Neutrophil (primary cell): ENCODE measurements around the gene EPB42.
A peak's percentile ranks its signal among the peaks of the same experiment; 100 is the strongest.

Experiments used
- H3K27ac ChIP-seq: fragments of 200-600 bp; sonication (generic); 2 replicates; pipeline ENCODE4 v1.5.1; 2016; ENCODE audit warnings: mild to moderate bottlenecking, moderate library complexity
- H3K27me3 ChIP-seq: fragments of 200-600 bp; sonication (generic); 2 replicates; pipeline ENCODE4 v1.6.0; 2016; ENCODE audit warnings: mild to moderate bottlenecking
- H3K36me3 ChIP-seq: fragments of 200-600 bp; sonication (generic); 2 replicates; pipeline ENCODE4 v1.5.1; 2017
- H3K4me1 ChIP-seq, 2 experiments: fragments of 200-600 bp in 1 of 2; sonication (generic) in 1 of 2; 1 replicate in 1 of 2; 2 replicates in 1 of 2; pipeline versions ENCODE4 v1.5.1 to v1.6.1; 2013 to 2016; ENCODE audit warnings: low read depth in 1 of 2, low read length in 1 of 2, mild to moderate bottlenecking in 1 of 2, moderate library complexity in 1 of 2; ENCODE audit not compliant: control insufficient read depth in 1 of 2, insufficient read depth in 1 of 2
- H3K4me3 ChIP-seq, 2 experiments: fragments of 200-600 bp in 1 of 2; sonication (generic) in 1 of 2; 1 replicate in 1 of 2; 2 replicates in 1 of 2; pipeline ENCODE4 v1.5.1; 2013 to 2016; ENCODE audit warnings: low read depth in 1 of 2, low read length in 1 of 2, mild to moderate bottlenecking in 1 of 2, moderate library complexity in 1 of 2
- H3K9me3 ChIP-seq: fragments of 200-600 bp; sonication (generic); 2 replicates; pipeline ENCODE4 v1.5.1; 2016
- TF ChIP-seq, protein P1 (sequence below): fragments of 200-600 bp; sonication (generic); IDR thresholded peaks from 2 replicates; pipeline ENCODE4 v1.5.1; 2016; ENCODE audit warnings: antibody characterized with exemption

EPB42 gene

DNA sequence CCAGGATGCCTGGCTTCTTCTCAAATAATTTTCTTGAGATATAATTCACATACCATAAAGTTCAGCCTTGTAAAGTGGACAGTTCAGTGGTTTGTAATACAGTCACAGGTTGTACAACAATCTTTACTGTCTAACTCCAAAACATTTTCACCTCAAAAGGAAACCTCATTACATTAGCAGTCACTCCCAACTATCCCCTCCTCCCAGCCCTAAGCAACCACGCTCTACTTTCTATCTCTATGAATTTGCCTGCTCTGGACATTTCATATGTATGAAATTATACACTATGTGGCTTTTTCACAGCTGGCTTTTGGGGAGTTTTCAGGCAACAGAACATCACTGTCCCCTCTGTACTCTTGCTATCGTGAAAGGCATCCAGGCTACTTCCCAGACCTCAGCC is 28.4 kb upstream of the EPB42 start:
- no peaks in the 10 kb centered on the region for H3K9me3 ChIP-seq
- H3K27ac ChIP-seq = peak overlapping the region; percentile 79
- TF ChIP-seq, protein P1, sequence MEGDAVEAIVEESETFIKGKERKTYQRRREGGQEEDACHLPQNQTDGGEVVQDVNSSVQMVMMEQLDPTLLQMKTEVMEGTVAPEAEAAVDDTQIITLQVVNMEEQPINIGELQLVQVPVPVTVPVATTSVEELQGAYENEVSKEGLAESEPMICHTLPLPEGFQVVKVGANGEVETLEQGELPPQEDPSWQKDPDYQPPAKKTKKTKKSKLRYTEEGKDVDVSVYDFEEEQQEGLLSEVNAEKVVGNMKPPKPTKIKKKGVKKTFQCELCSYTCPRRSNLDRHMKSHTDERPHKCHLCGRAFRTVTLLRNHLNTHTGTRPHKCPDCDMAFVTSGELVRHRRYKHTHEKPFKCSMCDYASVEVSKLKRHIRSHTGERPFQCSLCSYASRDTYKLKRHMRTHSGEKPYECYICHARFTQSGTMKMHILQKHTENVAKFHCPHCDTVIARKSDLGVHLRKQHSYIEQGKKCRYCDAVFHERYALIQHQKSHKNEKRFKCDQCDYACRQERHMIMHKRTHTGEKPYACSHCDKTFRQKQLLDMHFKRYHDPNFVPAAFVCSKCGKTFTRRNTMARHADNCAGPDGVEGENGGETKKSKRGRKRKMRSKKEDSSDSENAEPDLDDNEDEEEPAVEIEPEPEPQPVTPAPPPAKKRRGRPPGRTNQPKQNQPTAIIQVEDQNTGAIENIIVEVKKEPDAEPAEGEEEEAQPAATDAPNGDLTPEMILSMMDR = no peak
- H3K27me3 ChIP-seq = no peaks in the 10 kb centered on the region
- H3K4me1 ChIP-seq = peaks cover 32 to 42% of the 10 kb centered on the region in 2 experiments
- H3K4me3 ChIP-seq = peak overlapping the region in 1 of 2 experiments; percentile 3
- H3K36me3 ChIP-seq = no peaks in the 10 kb centered on the region

DNA sequence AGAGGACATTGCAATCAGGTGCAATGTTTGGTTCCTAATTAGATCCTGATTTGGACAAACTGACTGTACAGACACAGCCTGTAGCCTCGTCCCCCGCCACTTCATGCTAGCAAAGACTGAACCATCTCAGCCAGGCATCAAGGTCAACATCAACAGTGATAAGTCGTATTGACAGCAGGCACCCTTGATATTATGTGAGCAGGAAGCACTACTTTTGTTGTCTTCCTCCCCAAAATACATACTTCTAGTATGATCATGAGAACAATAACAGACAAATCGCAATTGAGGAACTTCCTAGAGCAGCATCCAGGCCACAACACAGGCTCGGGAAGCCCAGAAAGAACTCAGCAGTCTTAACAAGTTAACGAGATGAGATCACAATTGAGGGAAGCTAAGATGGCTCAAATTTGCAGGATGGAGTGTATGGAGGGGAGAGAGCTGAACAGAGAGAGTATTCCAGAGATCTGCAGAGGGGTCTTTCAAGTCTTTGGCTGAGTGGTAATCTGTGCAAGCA is 25.5 kb upstream of the EPB42 start:
- Histone ChIP-seq H3K36me3 (no peaks in the 10 kb centered on the region), H3K27ac (no peak overlapping the region), H3K4me3 (no peak overlapping the region), H3K4me1 (peaks cover 21 to 26% of the 10 kb centered on the region in 2 experiments), H3K9me3 (no peaks in the 10 kb centered on the region), H3K27me3 (no peaks in the 10 kb centered on the region)
- TF ChIP-seq, protein P1 = no peak

DNA sequence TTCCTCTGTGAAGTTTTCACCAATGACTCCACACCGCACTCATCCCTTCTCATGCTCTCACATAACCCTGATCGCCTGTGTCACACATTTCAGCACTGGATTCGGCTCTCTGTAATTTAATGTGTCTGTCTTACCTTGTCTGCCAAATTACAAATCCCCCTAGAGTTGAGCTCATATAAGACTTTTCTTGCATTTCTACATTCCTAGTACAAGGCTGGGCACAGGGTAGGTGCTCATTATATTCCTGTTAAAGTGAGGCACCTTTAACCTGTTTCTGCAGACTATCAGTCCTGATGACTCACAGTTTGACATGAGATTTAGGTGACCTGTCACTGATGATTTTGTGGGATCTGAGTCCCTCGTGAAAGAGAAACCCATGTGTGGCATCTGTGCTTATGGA is 23.3 kb upstream of the EPB42 start:
- H3K36me3 ChIP-seq = no peaks in the 10 kb centered on the region
- H3K9me3 ChIP-seq = no peaks in the 10 kb centered on the region
- H3K4me3 ChIP-seq = no peak overlapping the region
- peaks cover 13 to 16% of the 10 kb centered on the region in 2 experiments for H3K4me1 ChIP-seq
- H3K27ac ChIP-seq = no peak overlapping the region
- TF ChIP-seq, protein P1 = no peak
- H3K27me3 ChIP-seq = no peaks in the 10 kb centered on the region

DNA sequence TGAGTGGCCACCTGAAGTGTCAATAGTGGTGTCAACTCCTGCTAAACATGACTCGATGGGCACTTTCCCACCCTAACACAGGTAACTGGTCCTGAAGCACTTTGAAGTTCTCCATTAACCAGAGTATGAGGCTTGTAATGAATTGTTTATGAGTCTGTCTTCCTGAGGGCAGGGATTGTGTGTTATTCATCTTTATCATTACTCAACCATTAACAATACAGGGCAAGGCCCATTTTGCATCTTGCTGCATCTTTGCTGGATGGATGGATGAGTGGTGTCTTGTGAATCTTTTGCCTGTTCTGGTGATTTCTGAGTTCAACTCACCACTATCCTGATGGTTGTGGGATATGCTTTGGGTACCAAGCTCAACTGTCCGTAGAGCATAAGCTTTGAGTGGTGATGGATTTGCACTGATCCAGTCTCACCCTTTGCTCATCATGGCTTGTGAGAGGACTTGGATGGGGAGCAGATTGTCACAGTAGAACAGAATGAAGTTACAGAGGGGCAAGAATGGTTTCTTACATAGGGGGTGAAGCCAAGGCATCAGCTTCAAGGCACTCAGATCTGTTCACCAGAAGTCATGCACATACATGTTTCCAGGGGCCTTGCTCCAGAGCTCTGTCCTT is 22.3 kb upstream of the EPB42 start:
- Histone ChIP-seq H3K27ac (no peak overlapping the region), H3K9me3 (no peaks in the 10 kb centered on the region), H3K4me1 (peaks cover 20 to 22% of the 10 kb centered on the region in 2 experiments), H3K36me3 (no peaks in the 10 kb centered on the region), H3K27me3 (no peaks in the 10 kb centered on the region), H3K4me3 (no peak overlapping the region)
- TF ChIP-seq, protein P1 = no peak

DNA sequence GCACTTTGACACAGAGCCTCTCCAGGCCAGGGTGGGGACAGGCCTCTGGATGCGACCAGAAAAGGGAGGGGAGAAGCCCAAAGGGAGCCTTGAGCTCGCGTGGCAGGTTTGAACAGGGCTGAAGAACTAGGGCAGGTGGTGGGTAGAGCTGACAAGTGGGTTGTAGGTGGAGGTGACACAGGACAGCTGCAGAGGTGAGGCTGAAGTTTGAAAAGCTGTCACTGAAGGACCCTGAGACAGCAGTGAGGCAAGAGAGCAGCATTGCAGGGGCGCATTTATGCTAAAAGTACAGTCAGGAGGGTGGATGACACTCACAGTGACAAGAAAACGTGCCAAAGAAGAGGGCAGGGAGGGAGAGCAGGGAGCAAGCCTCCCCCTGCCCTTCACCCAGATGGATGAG is 21.8 kb upstream of the EPB42 start:
- Histone ChIP-seq H3K27me3 (no peaks in the 10 kb centered on the region), H3K9me3 (no peaks in the 10 kb centered on the region), H3K27ac (no peak overlapping the region), H3K4me3 (no peak overlapping the region), H3K4me1 (peaks cover 20 to 22% of the 10 kb centered on the region in 2 experiments), H3K36me3 (no peaks in the 10 kb centered on the region)
- TF ChIP-seq, protein P1 = no peak
